PFSK-1 (cell line): Measurements from ENCODE around the gene BAZ1B.

Source experiments
- FOXP2 ChIP-seq: optimal IDR thresholded peaks from 2 replicates; pipeline ENCODE3; 2011; ENCODE audit warnings: borderline replicate concordance, control low read depth, inconsistent platforms; ENCODE audit not compliant: insufficient read depth; ENCODE audit errors: extremely low read length, extremely low read depth
- POLR2AphosphoS5 ChIP-seq: IDR thresholded peaks from 2 replicates; pipeline ENCODE4 v1.6.1; 2012; ENCODE audit warnings: low read depth, mild to moderate bottlenecking, control low read depth, low read length, moderate library complexity
- REST ChIP-seq, 2 experiments: IDR thresholded peaks; 2 replicates each; pipeline versions ENCODE4 v1.6.1 to v1.8.0; 2011 to 2012; ENCODE audit warnings: low read depth in 2 of 2, low read length in 2 of 2, control low read depth in 1 of 2, inconsistent platforms in 1 of 2, mild to moderate bottlenecking in 1 of 2, moderate library complexity in 1 of 2; ENCODE audit not compliant: insufficient read depth in 1 of 2
- TAF1 ChIP-seq: IDR thresholded peaks from 2 replicates; pipeline ENCODE4 v1.6.1; 2012; ENCODE audit warnings: low read length, control low read depth, borderline replicate concordance; ENCODE audit not compliant: insufficient read depth

GRCh38 chr7:73570521-73570920 lies 48.4 kb upstream of the BAZ1B start:
- TF ChIP-seq REST (IDR thresholded peaks at IDR 0.05; ENCODE audit: insufficient read depth in 1 of 2, low read depth in 2 of 2, low read length in 2 of 2) (no peak), FOXP2 (no peak), POLR2AphosphoS5 (no peak), TAF1 (no peak)
